ENCODE measurements around the gene CAMTA1.

- TF ChIP-seq RARB (CRISPR knock-in tag; IDR thresholded peaks at IDR 0.05) = no peak
- no peak for TF ChIP-seq ZC3H10 (CRISPR knock-in tag; IDR thresholded peaks at IDR 0.05)
- TF ChIP-seq TCF4 (CRISPR knock-in tag; IDR thresholded peaks at IDR 0.05; ENCODE audit: borderline replicate concordance) = no peak
- no peak for TF ChIP-seq TSHZ2 (CRISPR knock-in tag; IDR thresholded peaks at IDR 0.05)
- TF ChIP-seq PPARA (CRISPR knock-in tag; IDR thresholded peaks at IDR 0.05; ENCODE audit: borderline replicate concordance) = no peak
- TF ChIP-seq PATZ1 (CRISPR knock-in tag; IDR thresholded peaks at IDR 0.05; ENCODE audit: borderline replicate concordance) = no peak
- TF ChIP-seq, protein P1, sequence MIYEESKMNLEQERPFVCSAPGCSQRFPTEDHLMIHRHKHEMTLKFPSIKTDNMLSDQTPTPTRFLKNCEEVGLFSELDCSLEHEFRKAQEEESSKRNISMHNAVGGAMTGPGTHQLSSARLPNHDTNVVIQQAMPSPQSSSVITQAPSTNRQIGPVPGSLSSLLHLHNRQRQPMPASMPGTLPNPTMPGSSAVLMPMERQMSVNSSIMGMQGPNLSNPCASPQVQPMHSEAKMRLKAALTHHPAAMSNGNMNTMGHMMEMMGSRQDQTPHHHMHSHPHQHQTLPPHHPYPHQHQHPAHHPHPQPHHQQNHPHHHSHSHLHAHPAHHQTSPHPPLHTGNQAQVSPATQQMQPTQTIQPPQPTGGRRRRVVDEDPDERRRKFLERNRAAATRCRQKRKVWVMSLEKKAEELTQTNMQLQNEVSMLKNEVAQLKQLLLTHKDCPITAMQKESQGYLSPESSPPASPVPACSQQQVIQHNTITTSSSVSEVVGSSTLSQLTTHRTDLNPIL (CRISPR knock-in tag; IDR thresholded peaks at IDR 0.05; ENCODE audit: low read depth) = no peak
- TF ChIP-seq TOX (CRISPR knock-in tag; IDR thresholded peaks at IDR 0.05; ENCODE audit: borderline replicate concordance) = no peak
Measured at GRCh38 chr1:7460807-7461206, 675.6 kb downstream of the CAMTA1 start.
